OCI-M1 (cell line): ENCODE measurements around the gene SLC7A10.
A peak's percentile ranks its signal among the peaks of the same experiment; 100 is the strongest.
"Not testable (repeated sequence)": the region's sequence is repeated elsewhere in the genome, so short reads cannot be mapped to it uniquely, and the experiment has no call there.

Experiments used
- DNase-seq: peaks from one replicate; lab custom pipeline; 2025; lab: John Stamatoyannopoulos, UW

SLC7A10 gene

GRCh38 chr19:33238481-33239149, 13.0 kb upstream of the SLC7A10 start:
- DNase-seq: no peak

GRCh38 chr19:33236696-33237390, 11.2 kb upstream of the SLC7A10 start:
- no peak for DNase-seq

- no peak for DNase-seq
Observed at GRCh38 chr19:33235996-33236350, 10.3 kb upstream of the SLC7A10 start.

GRCh38 chr19:33235269-33235995, 9.8 kb upstream of the SLC7A10 start:
- DNase-seq: peak; percentile 90

GRCh38 chr19:33234736-33235135, 9.1 kb upstream of the SLC7A10 start:
- DNase-seq: no peak

- DNase-seq: no peak
Observed at GRCh38 chr19:33234092-33234491, 8.4 kb upstream of the SLC7A10 start.

GRCh38 chr19:33233056-33233873, 7.6 kb upstream of the SLC7A10 start:
- no peak for DNase-seq

GRCh38 chr19:33232656-33233055, 7.0 kb upstream of the SLC7A10 start:
- DNase-seq: no peak

- no peak for DNase-seq
Observed at GRCh38 chr19:33231511-33231910, 5.9 kb upstream of the SLC7A10 start.

GRCh38 chr19:33229962-33230361, 4.3 kb upstream of the SLC7A10 start:
- no peak for DNase-seq

GRCh38 chr19:33227870-33228599, 2.4 kb upstream of the SLC7A10 start:
- no peak for DNase-seq

- no peak for DNase-seq
Observed at GRCh38 chr19:33227242-33227650, 1.6 kb upstream of the SLC7A10 start.

- no peak for DNase-seq
Observed at GRCh38 chr19:33226550-33227241, 1.0 kb upstream of the SLC7A10 start.

- DNase-seq: no peak
Observed at GRCh38 chr19:33224694-33225457, 774 bp downstream of the SLC7A10 start.

GRCh38 chr19:33222255-33222654, 3.4 kb downstream of the SLC7A10 start:
- not testable (repeated sequence) for DNase-seq

GRCh38 chr19:33221638-33222037, 4.0 kb downstream of the SLC7A10 start:
- no peak for DNase-seq

- no peak for DNase-seq
Observed at GRCh38 chr19:33220735-33221134, 4.9 kb downstream of the SLC7A10 start.

- no peak for DNase-seq
Observed at GRCh38 chr19:33220115-33220514, 5.5 kb downstream of the SLC7A10 start.

- DNase-seq: no peak
Observed at GRCh38 chr19:33219261-33219815, 6.3 kb downstream of the SLC7A10 start.

- no peak for DNase-seq
Observed at GRCh38 chr19:33217881-33218280, 7.8 kb downstream of the SLC7A10 start.
